Psoas muscle (tissue), 8 donors: Measurements from ENCODE around the gene BOLA2B. TPM values are rescaled to one million over a fixed set of nuclear protein-coding genes. Genes with fewer than 3 reads are reported as not detected.
"Not testable (repeated sequence)": the region's sequence is repeated elsewhere in the genome, so short reads cannot be mapped to it uniquely, and the experiment has no call there.

Experiments used
- ATAC-seq, 4 donors: fragments of 200-7000 bp; cut with Tn5 transposase; one replicate each; pipeline ENCODE4 v1.9.1; 2020; ENCODE audit warnings: moderate library complexity in 3 of 4, mild to moderate bottlenecking in 2 of 4
- DNase-seq, 2 donors: peaks; one replicate each; pipeline ENCODE4 v3.0.0-alpha.2; 2020
- H3K27ac ChIP-seq: fragments of 200-600 bp; one replicate; pipeline ENCODE4 v1.8.0; 2022
- H3K27me3 ChIP-seq, 3 donors: fragments of 200-600 bp in 1 of 3; one replicate each; pipeline versions ENCODE4 v1.6.1 to v1.8.0; 2013 to 2022; ENCODE audit warnings: low read length in 2 of 3, mild to moderate bottlenecking in 2 of 3, moderate library complexity in 1 of 3; ENCODE audit not compliant: insufficient read depth in 3 of 3
- H3K36me3 ChIP-seq, 2 donors: fragments of 200-600 bp in 1 of 2; one replicate each; pipeline versions ENCODE4 v1.6.1 to v1.8.0; 2013 to 2022; ENCODE audit warnings: low read depth in 1 of 2, mild to moderate bottlenecking in 1 of 2, moderate library complexity in 1 of 2; ENCODE audit not compliant: insufficient read depth in 1 of 2
- H3K4me1 ChIP-seq: fragments of 200-600 bp; one replicate; pipeline ENCODE4 v1.8.0; 2022
- H3K4me3 ChIP-seq: fragments of 200-600 bp; one replicate; pipeline ENCODE4 v1.8.0; 2022; ENCODE audit warnings: mild to moderate bottlenecking
- H3K9me3 ChIP-seq: fragments of 200-600 bp; one replicate; pipeline ENCODE4 v1.8.0; 2022
- CTCF ChIP-seq: fragments of 200-600 bp; IDR thresholded peaks from one replicate; pipeline ENCODE4 v1.8.0; 2022; ENCODE audit warnings: antibody characterized with exemption
- WGBS, 3 donors: extraction: QIAGEN DNeasy Blood & Tissue Kit; methylation state at CpG; one replicate each; pipeline versions ENCODE4 v1.1.6 to v1.1.7; 2013; 5-methylcytosine and 5-hydroxymethylcytosine counted together
- intact Hi-C, 2 donors: fragments of 100-400 bp; cut with DNase I; formaldehyde crosslinking; loops; one replicate each; pipeline versions ENCODE4 v1.11.0 to v1.14.2; 2022
- polyA plus RNA-seq, 3 donors: library from polyadenylated mRNA; stranded (reverse); fragments of 200-250 nt; gene quantifications; one replicate each; pipeline ENCODE4 v1.2.3, GENCODE V29; 2013
- total RNA-seq, 4 donors: library from RNA; stranded (reverse); fragmentation: NEBNext Ultra II Directional in 2 of 4; extraction: Animal tissue kit (Norgen Biotek cat#: 25700) in 2 of 4; gene quantifications; one replicate each; pipeline versions ENCODE4 v1.2.1 to v1.2.4, GENCODE V29; 2021 to 2023
- donor health status: healthy with polysubstance abuse.
- donor health status: DM: no; HTN: no; CAD: no; lungs with moderate emphysema.
- donor health status: Bipolar disorder and iron deficiency.
- donor health status: healthy.
- donor health status: DM: yes; HTN: yes; CAD: no.
- donor health status: DM: no; HTN: no; CAD: no.
- donor health status: DM: no; HTN: no; CAD: no.
- donor health status: DM: yes; HTN: yes; CAD: no.

Gene BOLA2B
- total and polyA plus RNA-seq, 7 donors = 54.0 to 700 (median 69.1) TPM

- WGBS, 3 donors = 80 to 90% (median 87%) methylated on average over 7 of the region's 7 CpGs
- no peak for TF ChIP-seq CTCF
- no peak overlapping the region for H3K4me3 ChIP-seq
- no peaks in the 10 kb centered on the region for H3K27me3 ChIP-seq
- ATAC-seq = no peak
- DNase-seq = no peak
- H3K36me3 ChIP-seq = no peaks in the 10 kb centered on the region
- no peaks in the 10 kb centered on the region for H3K9me3 ChIP-seq
- no peak overlapping the region for H3K27ac ChIP-seq
- intact Hi-C loops = no loop called here
- no peaks in the 10 kb centered on the region for H3K4me1 ChIP-seq
Measured at GRCh38 chr16:30173054-30173453, 20.4 kb downstream of the BOLA2B start.

GRCh38 chr16:30170145-30170544, 23.3 kb downstream of the BOLA2B start:
- H3K27me3 ChIP-seq, H3K4me1 ChIP-seq, ATAC-seq, H3K9me3 ChIP-seq, H3K27ac ChIP-seq, intact Hi-C loops, H3K36me3 ChIP-seq, H3K4me3 ChIP-seq, DNase-seq: not testable (repeated sequence)
- 49 to 80% (median 74%) methylated on average over 11 to 17 of the region's 31 CpGs for WGBS, 3 donors

- H3K27me3 ChIP-seq, H3K4me1 ChIP-seq, H3K27ac ChIP-seq, H3K36me3 ChIP-seq, ATAC-seq, H3K9me3 ChIP-seq, H3K4me3 ChIP-seq, intact Hi-C loops, DNase-seq: not testable (repeated sequence)
- 94 to 98% (median 95%) methylated on average over 18 to 33 of the region's 38 CpGs for WGBS, 3 donors
Measured at GRCh38 chr16:30169416-30169815, 24.1 kb downstream of the BOLA2B start.

GRCh38 chr16:30168746-30169145, 24.7 kb downstream of the BOLA2B start:
- H3K27me3 ChIP-seq, H3K4me3 ChIP-seq, H3K9me3 ChIP-seq, ATAC-seq, H3K36me3 ChIP-seq, DNase-seq, H3K4me1 ChIP-seq, intact Hi-C loops, H3K27ac ChIP-seq: not testable (repeated sequence)
- 60 to 82% (median 81%) methylated on average over 1 to 15 of the region's 29 CpGs for WGBS, 3 donors

GRCh38 chr16:30166202-30166902, 27.1 kb downstream of the BOLA2B start:
- intact Hi-C loops = no loop called here
- H3K4me3 ChIP-seq = no peak overlapping the region

GRCh38 chr16:30163538-30163937, 29.9 kb downstream of the BOLA2B start:
- no peaks in the 10 kb centered on the region for H3K36me3 ChIP-seq
- no peaks in the 10 kb centered on the region for H3K9me3 ChIP-seq
- no peak for DNase-seq
- no peak overlapping the region for H3K4me3 ChIP-seq
- no peak for ATAC-seq
- WGBS, 3 donors = 68 to 84% (median 77%) methylated on average over 3 of the region's 3 CpGs
- no peak for TF ChIP-seq CTCF
- intact Hi-C loops = no loop called here
- H3K27ac ChIP-seq = no peak overlapping the region
- no peaks in the 10 kb centered on the region for H3K4me1 ChIP-seq
- H3K27me3 ChIP-seq = no peaks in the 10 kb centered on the region

More at GRCh38 chr16:30166202-30166902, 27.1 kb downstream of the BOLA2B start:
- DNase-seq = no peak
- H3K4me1 ChIP-seq = no peaks in the 10 kb centered on the region
- no peaks in the 10 kb centered on the region for H3K27me3 ChIP-seq
- no peak for TF ChIP-seq CTCF
- no peaks in the 10 kb centered on the region for H3K9me3 ChIP-seq
- 79 to 84% (median 80%) methylated on average over 11 of the region's 11 CpGs for WGBS, 3 donors
- ATAC-seq = no peak
- no peaks in the 10 kb centered on the region for H3K36me3 ChIP-seq
- H3K27ac ChIP-seq = no peak overlapping the region
